Ishikawa (cell line): Measurements from ENCODE around the gene GSKIP.

ENCODE experiments used
- CEBPB ChIP-seq: IDR thresholded peaks from 2 replicates; pipeline ENCODE4 v1.6.1; 2012
- CREB1 ChIP-seq: IDR thresholded peaks from 2 replicates; pipeline ENCODE4 v1.6.1; 2012; ENCODE audit warnings: low read depth
- EGR1 ChIP-seq: IDR thresholded peaks from 2 replicates; pipeline ENCODE4 v1.6.1; 2012
- EP300 ChIP-seq: IDR thresholded peaks from 2 replicates; pipeline ENCODE4 v1.6.1; 2012; ENCODE audit warnings: borderline replicate concordance
- NFIC ChIP-seq: IDR thresholded peaks from 2 replicates; pipeline ENCODE4 v1.6.1; 2012
- RAD21 ChIP-seq: IDR thresholded peaks from 2 replicates; pipeline ENCODE4 v1.6.1; 2012; ENCODE audit warnings: low read depth
- TAF1 ChIP-seq: IDR thresholded peaks from 2 replicates; pipeline ENCODE4 v1.6.1; 2012; ENCODE audit warnings: low read depth, mild to moderate bottlenecking
- TCF12 ChIP-seq: IDR thresholded peaks from 2 replicates; pipeline ENCODE4 v1.6.1; 2012; ENCODE audit warnings: low read depth
- TEAD4 ChIP-seq: IDR thresholded peaks from 2 replicates; pipeline ENCODE4 v1.6.1; 2012
- YY1 ChIP-seq: IDR thresholded peaks from 2 replicates; pipeline ENCODE4 v1.6.1; 2012; ENCODE audit warnings: low read depth
- TF ChIP-seq, protein P1 (sequence below): IDR thresholded peaks from 2 replicates; pipeline ENCODE4 v1.6.1; 2012; ENCODE audit warnings: low read depth, mild to moderate bottlenecking
- TF ChIP-seq, protein P2 (sequence below): IDR thresholded peaks from 2 replicates; pipeline ENCODE4 v1.6.1; 2012
- TF ChIP-seq, protein P3 (sequence below): IDR thresholded peaks from 2 replicates; pipeline ENCODE4 v1.6.1; 2012

DNA sequence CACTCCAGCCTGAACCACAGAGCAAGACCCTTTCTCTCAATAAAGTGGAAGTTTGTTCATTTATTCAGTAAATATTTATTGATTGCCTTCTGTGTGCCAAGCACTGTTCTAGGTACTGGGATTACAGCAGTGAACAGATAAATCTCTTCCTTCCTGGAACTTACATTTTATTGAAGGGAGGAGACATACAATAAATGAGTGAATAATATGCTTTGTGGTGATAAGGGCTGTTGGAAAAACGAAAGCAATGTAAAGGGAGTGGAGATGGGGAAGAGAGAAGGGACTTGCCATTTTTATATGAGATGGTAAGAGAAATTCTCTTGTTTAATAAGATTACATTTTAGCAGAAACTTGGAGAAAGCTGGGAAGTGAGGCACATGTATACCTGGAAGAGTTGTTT lies 1.6 kb downstream of the GSKIP start:
- TF ChIP-seq CEBPB = no peak
- no peak for TF ChIP-seq EGR1
- no peak for TF ChIP-seq EP300
- TF ChIP-seq, protein P1, sequence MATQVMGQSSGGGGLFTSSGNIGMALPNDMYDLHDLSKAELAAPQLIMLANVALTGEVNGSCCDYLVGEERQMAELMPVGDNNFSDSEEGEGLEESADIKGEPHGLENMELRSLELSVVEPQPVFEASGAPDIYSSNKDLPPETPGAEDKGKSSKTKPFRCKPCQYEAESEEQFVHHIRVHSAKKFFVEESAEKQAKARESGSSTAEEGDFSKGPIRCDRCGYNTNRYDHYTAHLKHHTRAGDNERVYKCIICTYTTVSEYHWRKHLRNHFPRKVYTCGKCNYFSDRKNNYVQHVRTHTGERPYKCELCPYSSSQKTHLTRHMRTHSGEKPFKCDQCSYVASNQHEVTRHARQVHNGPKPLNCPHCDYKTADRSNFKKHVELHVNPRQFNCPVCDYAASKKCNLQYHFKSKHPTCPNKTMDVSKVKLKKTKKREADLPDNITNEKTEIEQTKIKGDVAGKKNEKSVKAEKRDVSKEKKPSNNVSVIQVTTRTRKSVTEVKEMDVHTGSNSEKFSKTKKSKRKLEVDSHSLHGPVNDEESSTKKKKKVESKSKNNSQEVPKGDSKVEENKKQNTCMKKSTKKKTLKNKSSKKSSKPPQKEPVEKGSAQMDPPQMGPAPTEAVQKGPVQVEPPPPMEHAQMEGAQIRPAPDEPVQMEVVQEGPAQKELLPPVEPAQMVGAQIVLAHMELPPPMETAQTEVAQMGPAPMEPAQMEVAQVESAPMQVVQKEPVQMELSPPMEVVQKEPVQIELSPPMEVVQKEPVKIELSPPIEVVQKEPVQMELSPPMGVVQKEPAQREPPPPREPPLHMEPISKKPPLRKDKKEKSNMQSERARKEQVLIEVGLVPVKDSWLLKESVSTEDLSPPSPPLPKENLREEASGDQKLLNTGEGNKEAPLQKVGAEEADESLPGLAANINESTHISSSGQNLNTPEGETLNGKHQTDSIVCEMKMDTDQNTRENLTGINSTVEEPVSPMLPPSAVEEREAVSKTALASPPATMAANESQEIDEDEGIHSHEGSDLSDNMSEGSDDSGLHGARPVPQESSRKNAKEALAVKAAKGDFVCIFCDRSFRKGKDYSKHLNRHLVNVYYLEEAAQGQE = no peak
- no peak for TF ChIP-seq TCF12
- no peak for TF ChIP-seq RAD21
- TF ChIP-seq TEAD4 = no peak
- TF ChIP-seq CREB1 = no peak
- TF ChIP-seq YY1 = no peak
- TF ChIP-seq, protein P2, sequence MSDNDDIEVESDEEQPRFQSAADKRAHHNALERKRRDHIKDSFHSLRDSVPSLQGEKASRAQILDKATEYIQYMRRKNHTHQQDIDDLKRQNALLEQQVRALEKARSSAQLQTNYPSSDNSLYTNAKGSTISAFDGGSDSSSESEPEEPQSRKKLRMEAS = no peak
- no peak for TF ChIP-seq NFIC
- no peak for TF ChIP-seq TAF1
- TF ChIP-seq, protein P3, sequence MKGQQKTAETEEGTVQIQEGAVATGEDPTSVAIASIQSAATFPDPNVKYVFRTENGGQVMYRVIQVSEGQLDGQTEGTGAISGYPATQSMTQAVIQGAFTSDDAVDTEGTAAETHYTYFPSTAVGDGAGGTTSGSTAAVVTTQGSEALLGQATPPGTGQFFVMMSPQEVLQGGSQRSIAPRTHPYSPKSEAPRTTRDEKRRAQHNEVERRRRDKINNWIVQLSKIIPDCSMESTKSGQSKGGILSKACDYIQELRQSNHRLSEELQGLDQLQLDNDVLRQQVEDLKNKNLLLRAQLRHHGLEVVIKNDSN = no peak
